ENCODE data around the gene PDIA5. TPM values are rescaled to one million over a fixed set of nuclear protein-coding genes. Genes with fewer than 3 reads are reported as not detected.

Gene PDIA5
- total RNA-seq, 1 experiment from 2014 or later, result 50.8 TPM

GRCh38 chr3:123088387-123088786 lies 21.6 kb downstream of the PDIA5 start:
- intact Hi-C loops (cut with micrococcal nuclease), result no loop called here
- Histone ChIP-seq H3K27ac (ENCODE audit: low read depth, low read length) (no peak overlapping the region), H3K27me3 (ENCODE audit: insufficient read depth, low read length) (no peaks in the 10 kb centered on the region), H3K9ac (ENCODE audit: low read length) (no peak overlapping the region), H3K4me3 (replicated peaks in 1 of 2; ENCODE audit: low read depth in 1 of 2, low read length in 2 of 2) (no peak overlapping the region), H3K9me3 (ENCODE audit: control insufficient read depth in 1 of 2, insufficient read depth in 1 of 2, low read depth in 1 of 2, low read length in 2 of 2) (no peaks in the 10 kb centered on the region), H3K4me2 (ENCODE audit: low read length) (no peak overlapping the region), H4K20me1 (ENCODE audit: insufficient read depth) (0 out of 2 replicates have a peak, but pooled peaks cover 3% of the 10 kb centered on the region), H3K79me2 (ENCODE audit: insufficient read depth, low read length) (peaks cover 89% of the 10 kb centered on the region), H3K4me1 (ENCODE audit: control insufficient read depth in 1 of 2, insufficient read depth in 2 of 2, low read length in 2 of 2) (peaks cover 0 to 6% of the 10 kb centered on the region in 2 experiments; a peak in 1 of 4 replicates), H3K36me3 (ENCODE audit: control insufficient read depth in 1 of 2, insufficient read depth in 2 of 2, low read length in 2 of 2) (peaks cover 7 to 21% of the 10 kb centered on the region in 2 experiments; a peak in 2 of 4 replicates), H3K9me2 (ENCODE audit: insufficient read depth) (no peaks in the 10 kb centered on the region), H2AFZ (ENCODE audit: low read depth, low read length, poor library complexity, severe bottlenecking) (no peak overlapping the region)
- BruUV-seq (replicated peaks), result no TSS peak
- ChIA-PET POLR2A (no interaction called here), RAD21 (ENCODE audit: low non-redundant PET in 1 of 2, low total read pairs in 2 of 2, uncharacterized antibody in 2 of 2, unreplicated experiment in 2 of 2) (no interaction called here), CTCF (no interaction called here)
- no peak for ATAC-seq
- TF ChIP-seq TCF7L2 (IDR thresholded peaks at IDR 0.05; ENCODE audit: borderline replicate concordance, extremely low read depth, insufficient read depth, insufficient read length) (no peak), SRF (IDR thresholded peaks at IDR 0.05; ENCODE audit: low read depth) (no peak), YY1 (IDR thresholded peaks at IDR 0.05; ENCODE audit: extremely low read depth, insufficient replicate concordance, low read depth, low read length) (no peak), ZBTB33 (IDR thresholded peaks at IDR 0.05; ENCODE audit: extremely low read depth, insufficient replicate concordance, low read length) (no peak), FOSL1 (IDR thresholded peaks at IDR 0.05; ENCODE audit: low read depth) (no peak), CEBPB (IDR thresholded peaks at IDR 0.05; ENCODE audit: low read depth) (no peak), EZH2phosphoT487 (IDR thresholded peaks at IDR 0.05; ENCODE audit: borderline replicate concordance) (no peak), ZNF274 (IDR thresholded peaks at IDR 0.05; ENCODE audit: low read depth, low read length) (no peak), JUND (IDR thresholded peaks at IDR 0.05) (no peak), ELF1 (IDR thresholded peaks at IDR 0.05; ENCODE audit: borderline replicate concordance, low read depth) (no peak), POLR2A (IDR thresholded peaks at IDR 0.05; ENCODE audit: borderline replicate concordance, extremely low read depth, insufficient read depth, insufficient read length) (no peak)
- DNase-seq (ENCODE audit: low read depth, low spot score), result no peak

Data from HCT116 (cell line).